Thyroid gland (tissue), 4 donors: ENCODE results near the gene TRAPPC1.

Experiments used
- CTCF ChIP-seq, 6 experiments: fragments of 200-600 bp in 3 of 6; fragments of 450-650 bp in 3 of 6; sonication (generic) in 3 of 6; IDR thresholded peaks; one replicate each; pipeline ENCODE4 v1.5.1; 2016 to 2019; ENCODE audit warnings: antibody characterized with exemption in 6 of 6, mild to moderate bottlenecking in 2 of 6, inconsistent platforms in 1 of 6, moderate library complexity in 1 of 6
- POLR2A ChIP-seq, 2 donors: fragments of 450-650 bp; IDR thresholded peaks; one replicate each; pipeline ENCODE4 v1.6.1; 2017; ENCODE audit warnings: antibody characterized with exemption in 2 of 2, mild to moderate bottlenecking in 2 of 2, moderate library complexity in 1 of 2

GRCh38 chr17:7961421-7961820, 29.7 kb upstream of the TRAPPC1 start:
- TF ChIP-seq CTCF (IDR thresholded peaks at IDR 0.05) (no peak), POLR2A (IDR thresholded peaks at IDR 0.05) (no peak)
